Kidney (tissue), 14 donors: Measurements from ENCODE around the gene GRN. TPM values are rescaled to one million over a fixed set of nuclear protein-coding genes. Genes with fewer than 3 reads are reported as not detected.

Experiments
- DNase-seq, 5 donors: peaks; one replicate each; pipeline ENCODE4 v3.0.0-alpha.2; 2013 to 2020
- FAIRE-seq: peaks from 2 replicates; lab custom pipeline; 2012; peaks lifted over from hg19 to GRCh38; lab: Jason Lieb, UNC
- H3K27ac ChIP-seq, 2 donors: one replicate each; pipeline ENCODE4 v1.7.0; 2013; ENCODE audit warnings: low read depth in 2 of 2, low read length in 2 of 2, inconsistent platforms in 1 of 2
- H3K27me3 ChIP-seq: one replicate; pipeline ENCODE4 v1.7.1; 2013; ENCODE audit warnings: low read length, inconsistent platforms; ENCODE audit not compliant: control insufficient read depth, insufficient read depth
- H3K36me3 ChIP-seq, 3 donors: one replicate each; pipeline versions ENCODE4 v1.7.0 to v1.7.1; 2013; ENCODE audit warnings: low read length in 3 of 3, control low read depth in 1 of 3, inconsistent platforms in 1 of 3; ENCODE audit not compliant: insufficient read depth in 3 of 3, control insufficient read depth in 2 of 3
- H3K4me1 ChIP-seq, 3 donors: one replicate each; pipeline versions ENCODE4 v1.7.0 to v1.7.1; 2013; ENCODE audit warnings: low read length in 3 of 3, inconsistent platforms in 1 of 3, low read depth in 1 of 3; ENCODE audit not compliant: control insufficient read depth in 2 of 3, insufficient read depth in 2 of 3
- H3K4me3 ChIP-seq, 3 donors: one replicate each; pipeline versions ENCODE4 v1.7.0 to v1.8.1; 2013; ENCODE audit warnings: low read length in 3 of 3, control low read depth in 1 of 3, inconsistent platforms in 1 of 3
- H3K9ac ChIP-seq, 3 donors: one replicate each; pipeline versions ENCODE4 v1.7.0 to v1.7.1; 2013; ENCODE audit warnings: low read length in 3 of 3, control low read depth in 1 of 3, inconsistent platforms in 1 of 3
- H3K9me3 ChIP-seq, 3 donors: one replicate each; pipeline versions ENCODE4 v1.7.0 to v1.7.1; 2013; ENCODE audit warnings: low read length in 3 of 3, control low read depth in 1 of 3, inconsistent platforms in 1 of 3; ENCODE audit not compliant: control insufficient read depth in 2 of 3, insufficient read depth in 1 of 3
- intact Hi-C: fragments of 100-400 bp; cut with DNase I; formaldehyde crosslinking; loops from one replicate; pipeline ENCODE4 v1.11.1; 2022
- polyA plus RNA-seq: library from polyadenylated mRNA; stranded (reverse); fragments of 350-450 nt; fragmentation: Illumina TruSeq; extraction: RNeasy Lipid Tissue Mini Kit (QIAGEN cat#74804); gene quantifications from one replicate; pipeline ENCODE4 v1.2.3, GENCODE V29; 2014; ENCODE audit warnings: low read depth, low replicate concordance; ENCODE audit not compliant: insufficient read depth
- total RNA-seq: library from RNA; stranded (reverse); fragmentation: NEBNext Ultra II Directional; extraction: Animal tissue kit (Norgen Biotek cat#: 25700); gene quantifications from one replicate; pipeline ENCODE4 v1.2.1, GENCODE V29; 2021
- TF ChIP-seq, protein P1 (sequence below): IDR thresholded peaks from 3 replicates; pipeline ENCODE4 v1.5.1; 2012; ENCODE audit warnings: mild to moderate bottlenecking, moderate library complexity, borderline replicate concordance; ENCODE audit not compliant: insufficient read depth; ENCODE audit errors: extremely low read depth
- donor health status: control.
- donor health status: control.
- donor health status: control.
- donor health status: control.
- donor health status: control.
- donor health status: DM: yes; HTN: yes; CAD: no.
- donor health status: Normal renal cell carcinoma (clear cell type).

GRN gene
- total and polyA plus RNA-seq, 2 donors from 2014 or later, result 235 to 353 TPM

DNA sequence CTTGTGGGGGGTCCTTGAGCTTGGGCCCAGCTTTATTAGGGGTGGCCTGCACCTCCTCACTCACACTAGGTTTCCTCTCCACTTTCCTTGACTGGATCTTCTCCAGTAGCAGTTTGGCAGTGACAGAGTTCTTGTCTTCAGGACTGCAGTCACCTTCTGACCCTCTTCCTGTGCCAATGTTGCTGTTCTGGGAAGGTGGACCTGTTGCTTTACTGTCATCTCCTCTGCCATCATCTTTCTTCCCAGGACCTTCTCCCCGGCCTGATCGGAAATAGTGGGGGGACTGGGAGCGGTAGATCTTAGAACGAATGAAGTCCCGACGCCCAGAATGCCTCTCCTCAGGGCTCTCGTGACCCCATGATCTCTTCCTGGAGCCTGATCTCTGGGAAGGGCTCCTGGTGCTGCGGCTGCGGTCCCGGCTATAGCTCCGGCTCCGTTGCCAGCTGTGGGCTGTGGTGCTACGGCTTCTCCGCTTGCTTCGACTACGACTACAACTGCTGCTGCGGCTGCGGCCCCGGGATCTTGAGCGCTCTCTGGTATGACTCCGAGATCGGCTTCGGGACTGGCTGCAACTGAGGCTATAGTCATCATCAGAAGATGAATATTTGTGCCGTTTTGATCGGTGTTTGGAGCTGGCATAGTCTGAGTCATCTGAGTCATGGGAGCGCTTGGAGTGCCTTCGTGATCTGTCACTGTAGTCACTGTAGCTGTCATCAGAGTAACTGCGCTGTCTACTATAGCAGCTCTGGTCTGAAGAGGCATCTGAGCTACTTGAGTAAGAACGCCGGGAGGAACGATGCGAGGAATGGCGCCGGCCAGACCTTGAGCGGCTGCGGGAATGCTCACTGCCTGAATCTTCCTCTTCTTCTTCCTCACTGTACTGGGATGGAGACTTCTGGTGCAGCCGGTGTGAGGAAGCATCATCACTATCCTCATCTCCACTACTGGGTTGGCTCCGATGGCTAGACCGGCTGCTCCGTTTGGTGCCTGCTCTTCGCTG is 53.9 kb downstream of the GRN start:
- H3K27me3 ChIP-seq, result no peaks in the 10 kb centered on the region
- DNase-seq (peak in 1 of 5 donors; percentile 72), FAIRE-seq (no peak)
- TF ChIP-seq, protein P1, sequence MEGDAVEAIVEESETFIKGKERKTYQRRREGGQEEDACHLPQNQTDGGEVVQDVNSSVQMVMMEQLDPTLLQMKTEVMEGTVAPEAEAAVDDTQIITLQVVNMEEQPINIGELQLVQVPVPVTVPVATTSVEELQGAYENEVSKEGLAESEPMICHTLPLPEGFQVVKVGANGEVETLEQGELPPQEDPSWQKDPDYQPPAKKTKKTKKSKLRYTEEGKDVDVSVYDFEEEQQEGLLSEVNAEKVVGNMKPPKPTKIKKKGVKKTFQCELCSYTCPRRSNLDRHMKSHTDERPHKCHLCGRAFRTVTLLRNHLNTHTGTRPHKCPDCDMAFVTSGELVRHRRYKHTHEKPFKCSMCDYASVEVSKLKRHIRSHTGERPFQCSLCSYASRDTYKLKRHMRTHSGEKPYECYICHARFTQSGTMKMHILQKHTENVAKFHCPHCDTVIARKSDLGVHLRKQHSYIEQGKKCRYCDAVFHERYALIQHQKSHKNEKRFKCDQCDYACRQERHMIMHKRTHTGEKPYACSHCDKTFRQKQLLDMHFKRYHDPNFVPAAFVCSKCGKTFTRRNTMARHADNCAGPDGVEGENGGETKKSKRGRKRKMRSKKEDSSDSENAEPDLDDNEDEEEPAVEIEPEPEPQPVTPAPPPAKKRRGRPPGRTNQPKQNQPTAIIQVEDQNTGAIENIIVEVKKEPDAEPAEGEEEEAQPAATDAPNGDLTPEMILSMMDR, result no peak
- H3K4me3 ChIP-seq, result no peak overlapping the region
- H3K27ac ChIP-seq, result no peak overlapping the region
- no peak overlapping the region for H3K9ac ChIP-seq
- intact Hi-C loops, result no loop called here
- no peaks in the 10 kb centered on the region for H3K4me1 ChIP-seq
- peaks cover 0 to 34% (median 11%) of the 10 kb centered on the region in 3 donors for H3K36me3 ChIP-seq
- no peaks in the 10 kb centered on the region for H3K9me3 ChIP-seq

GRCh38 chr17:44400226-44400847 is 55.2 kb downstream of the GRN start:
- Histone ChIP-seq H3K36me3 (peaks cover 0 to 36% (median 11%) of the 10 kb centered on the region in 3 donors), H3K27ac (no peak overlapping the region), H3K4me1 (no peaks in the 10 kb centered on the region), H3K4me3 (no peak overlapping the region), H3K9ac (no peak overlapping the region), H3K27me3 (no peaks in the 10 kb centered on the region), H3K9me3 (no peaks in the 10 kb centered on the region)
- peak in 3 of 5 donors; percentile 17 to 49 (median 25) for DNase-seq
- intact Hi-C loops, result no loop called here
- TF ChIP-seq, protein P1, result peak; percentile 31
- no peak for FAIRE-seq

Other genes starting within 250 kb of the GRN start
- gene HDAC5, start 221.7 kb upstream of the GRN start, total RNA-seq, result 35.6 TPM
- gene HDAC5, start 221.7 kb upstream of the GRN start, polyA plus RNA-seq, result 25.3 TPM
- gene HROB, start 203.4 kb upstream of the GRN start, total RNA-seq, result 0.88 TPM
- gene HROB, start 203.4 kb upstream of the GRN start, polyA plus RNA-seq, result 0.17 TPM
- gene ASB16, start 174.6 kb upstream of the GRN start, total RNA-seq, result 0.25 TPM
- gene ASB16, start 174.6 kb upstream of the GRN start, polyA plus RNA-seq, result 0.90 TPM
- gene TMUB2, start 158.3 kb upstream of the GRN start, total RNA-seq, result 37.7 TPM
- 39.2 TPM for gene TMUB2, start 158.3 kb upstream of the GRN start, polyA plus RNA-seq
- 64.8 TPM for gene ATXN7L3, start 145.4 kb upstream of the GRN start, total RNA-seq
- gene ATXN7L3, start 145.4 kb upstream of the GRN start, polyA plus RNA-seq, result 20.0 TPM
- gene UBTF, start 125.6 kb upstream of the GRN start, total RNA-seq, result 98.8 TPM
- gene UBTF, start 125.6 kb upstream of the GRN start, polyA plus RNA-seq, result 46.1 TPM
- gene SLC4A1, start 77.2 kb upstream of the GRN start, total RNA-seq, result 2.1 TPM
- 201 TPM for gene SLC4A1, start 77.2 kb upstream of the GRN start, polyA plus RNA-seq
- gene RUNDC3A, start 36.7 kb upstream of the GRN start, total RNA-seq, result 2.2 TPM
- gene RUNDC3A, start 36.7 kb upstream of the GRN start, polyA plus RNA-seq, result 6.4 TPM
- gene SLC25A39, start 20.5 kb upstream of the GRN start, total RNA-seq, result 107 TPM
- gene SLC25A39, start 20.5 kb upstream of the GRN start, polyA plus RNA-seq, result 389 TPM
- gene FAM171A2, start 18.6 kb downstream of the GRN start, total RNA-seq, result 0.94 TPM
- 1.6 TPM for gene FAM171A2, start 18.6 kb downstream of the GRN start, polyA plus RNA-seq
- gene ITGA2B, start 44.3 kb downstream of the GRN start, total RNA-seq, result 1.7 TPM
- 0.67 TPM for gene ITGA2B, start 44.3 kb downstream of the GRN start, polyA plus RNA-seq
- 47.0 TPM for gene GPATCH8, start 158.1 kb downstream of the GRN start, total RNA-seq
- gene GPATCH8, start 158.1 kb downstream of the GRN start, polyA plus RNA-seq, result 3.5 TPM
- gene FZD2, start 212.2 kb downstream of the GRN start, total RNA-seq, result 4.7 TPM
- gene FZD2, start 212.2 kb downstream of the GRN start, polyA plus RNA-seq, result 5.5 TPM